GM21786 (cell line): ENCODE measurements around the gene CERK.

Experiments
- ATAC-seq: cut with Tn5 transposase; IDR thresholded peaks from one replicate; pipeline ENCODE4 v1.9.1; 2021; ENCODE audit not compliant: unreplicated experiment

Gene CERK

DNA sequence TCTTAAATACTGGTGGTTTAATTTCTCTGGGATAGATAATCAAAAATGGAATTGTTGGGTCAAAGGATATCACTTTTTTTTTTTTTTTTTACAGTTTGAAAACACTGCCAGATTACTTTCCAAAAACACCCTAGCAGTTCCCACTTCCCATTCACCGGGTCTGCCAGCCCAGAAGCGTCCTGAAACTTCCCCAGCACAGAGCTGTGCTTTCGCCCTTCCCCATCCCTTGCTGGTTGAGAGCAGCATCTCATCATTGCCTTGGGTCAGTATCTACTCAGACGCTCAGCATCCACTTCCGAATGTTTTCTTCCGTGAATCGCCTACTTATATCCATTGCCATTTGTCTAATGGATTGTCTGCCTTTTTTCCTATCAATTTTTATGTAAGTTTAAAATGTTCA is 5.5 kb downstream of the CERK start:
- ATAC-seq = no peak

DNA sequence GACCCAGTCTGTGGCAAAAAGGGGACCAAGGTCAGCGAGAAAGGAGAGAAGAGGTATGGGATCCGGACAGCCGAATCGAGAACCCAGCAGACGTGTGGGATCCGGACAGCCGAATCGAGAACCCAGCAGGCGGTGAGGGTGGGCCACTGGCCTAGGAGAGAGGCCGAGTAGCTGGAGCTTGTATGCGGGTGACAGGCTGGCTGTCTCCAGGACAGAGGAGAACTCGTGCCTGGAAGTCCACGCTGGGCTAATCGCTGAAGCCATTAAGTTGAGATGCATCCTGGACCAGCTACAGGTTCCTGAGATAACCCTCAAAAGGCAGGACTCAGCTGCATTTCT is 6.0 kb downstream of the CERK start:
- no peak for ATAC-seq

DNA sequence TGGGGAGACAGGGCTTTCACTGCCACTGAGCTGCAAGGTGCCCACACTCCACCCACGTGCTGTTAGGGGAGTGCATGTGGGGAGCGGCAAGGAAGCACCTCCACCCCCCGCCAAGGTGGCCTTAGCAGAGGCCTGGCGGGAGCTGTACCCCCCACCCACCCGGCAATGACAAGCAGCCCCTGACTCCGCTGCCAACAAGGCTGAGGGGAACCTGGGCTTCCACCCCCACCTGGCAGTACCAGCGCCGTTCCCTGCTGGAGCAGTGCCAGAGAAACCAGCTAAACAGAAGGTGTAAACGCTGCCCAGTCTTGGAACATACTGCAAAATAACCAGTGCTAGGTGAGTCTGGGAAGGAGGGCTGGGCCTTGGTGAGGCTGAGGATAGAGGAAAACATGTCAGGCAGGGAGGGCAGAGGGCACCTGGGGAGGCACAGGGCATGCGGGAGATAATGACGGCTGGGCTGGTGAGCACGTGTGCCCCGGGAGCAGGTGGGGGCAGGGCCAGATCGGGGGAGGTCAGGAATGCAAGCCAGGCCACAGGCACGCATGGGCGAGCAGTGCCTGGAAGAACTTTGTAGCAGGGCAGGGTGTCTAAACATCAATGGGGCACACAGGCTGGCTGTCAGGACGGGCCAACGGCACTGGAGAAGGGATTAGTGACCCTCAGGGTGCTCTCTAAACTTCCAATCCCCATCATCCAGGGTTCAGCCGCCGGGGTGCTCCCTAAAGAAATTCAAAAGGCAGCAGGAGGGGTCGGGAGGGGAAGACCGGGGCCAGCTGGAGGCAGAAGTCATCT is 6.6 kb downstream of the CERK start:
- no peak for ATAC-seq

DNA sequence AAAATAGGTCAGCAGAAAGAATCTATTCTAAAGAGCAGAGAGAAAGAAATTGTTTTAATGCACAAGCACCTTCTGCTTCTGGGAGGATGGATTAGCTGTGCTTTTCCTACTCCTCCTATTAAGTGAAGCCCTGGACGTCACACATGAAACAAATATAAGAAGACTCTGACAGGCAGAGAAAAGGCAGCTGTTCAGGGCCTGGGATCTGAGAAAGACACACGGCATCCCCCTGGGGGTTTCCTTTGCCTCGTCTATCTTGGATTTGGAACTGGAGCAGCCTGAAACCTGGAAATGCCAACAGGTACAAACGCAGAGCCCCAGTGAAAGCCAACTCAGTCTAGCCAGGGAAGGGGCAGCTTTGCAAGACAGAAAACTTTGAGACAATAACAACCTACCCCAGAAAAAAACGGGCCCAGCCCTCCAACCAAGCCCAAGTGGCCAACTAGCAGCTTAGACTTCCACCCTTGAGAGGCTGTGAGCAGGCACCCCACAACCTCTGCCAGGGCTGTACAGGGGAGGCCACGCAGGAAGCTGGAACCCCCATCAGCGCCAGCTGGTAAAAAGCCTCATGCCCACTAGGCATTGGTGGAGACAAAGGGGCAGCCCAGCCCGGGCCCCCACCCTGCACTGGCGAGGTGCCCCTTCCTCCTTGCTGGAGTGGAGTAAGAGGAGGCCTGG is 7.3 kb downstream of the CERK start:
- no peak for ATAC-seq

DNA sequence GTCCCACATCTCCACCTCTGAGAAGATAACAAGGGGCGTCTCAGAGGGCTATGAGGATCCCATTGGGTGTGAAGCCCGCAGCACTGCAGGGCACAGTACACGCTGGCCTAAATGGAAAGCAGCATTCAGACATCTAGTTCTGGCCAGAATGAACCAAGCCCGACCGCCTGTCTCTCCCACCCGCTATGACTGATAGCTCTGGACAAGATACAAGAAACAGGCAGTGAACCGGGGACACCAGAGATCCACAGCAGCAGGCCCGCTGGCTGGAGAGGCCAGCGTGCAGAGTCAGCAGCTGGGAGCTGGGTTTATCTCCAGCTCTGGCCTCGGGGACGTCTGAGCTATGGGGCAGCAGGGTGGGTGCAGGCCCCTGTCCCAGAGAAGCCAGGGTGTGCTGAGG is 9.6 kb downstream of the CERK start:
- no peak for ATAC-seq

DNA sequence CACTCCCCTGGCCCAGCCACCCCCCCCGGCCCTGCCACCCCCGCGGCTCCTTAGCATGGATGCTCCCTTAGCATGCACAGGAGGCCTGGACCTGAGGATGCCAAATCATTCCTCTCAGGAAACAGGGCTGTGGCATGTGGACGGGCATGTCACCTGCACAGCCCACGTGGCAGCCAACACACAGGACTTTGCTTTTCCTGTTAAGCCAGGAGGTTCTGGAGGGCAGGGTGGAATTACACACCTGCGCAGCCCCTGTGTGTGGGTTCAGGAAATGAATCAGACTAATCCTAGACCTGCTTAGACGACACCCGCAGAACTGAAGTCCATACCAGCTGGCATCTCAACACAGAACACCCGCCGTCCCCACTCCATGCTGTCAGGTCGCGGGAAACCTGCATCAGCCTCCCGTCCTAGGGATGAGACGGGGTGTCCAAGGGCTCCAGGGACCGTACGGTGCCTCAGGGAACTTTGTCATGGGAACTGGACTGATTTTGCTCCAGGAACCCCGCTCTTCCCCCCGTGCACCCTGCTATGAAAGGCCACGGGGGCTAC is 10.2 kb downstream of the CERK start:
- ATAC-seq = no peak

DNA sequence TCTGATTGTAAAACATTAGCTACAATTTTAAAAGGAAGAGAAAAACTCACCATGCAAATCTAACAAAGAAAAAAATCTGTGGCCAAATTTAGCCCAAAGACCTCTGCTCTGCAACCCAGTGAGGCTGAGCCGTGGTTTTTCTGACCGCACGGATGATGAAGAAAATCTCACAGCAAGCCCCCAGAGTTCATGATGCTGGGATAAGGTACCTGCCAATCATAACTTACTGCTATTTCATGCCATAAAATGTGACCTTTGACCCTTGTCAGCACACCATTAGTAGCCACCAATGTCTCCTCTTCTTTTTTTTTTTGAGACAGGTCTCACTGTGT is 11.1 kb downstream of the CERK start:
- no peak for ATAC-seq

DNA sequence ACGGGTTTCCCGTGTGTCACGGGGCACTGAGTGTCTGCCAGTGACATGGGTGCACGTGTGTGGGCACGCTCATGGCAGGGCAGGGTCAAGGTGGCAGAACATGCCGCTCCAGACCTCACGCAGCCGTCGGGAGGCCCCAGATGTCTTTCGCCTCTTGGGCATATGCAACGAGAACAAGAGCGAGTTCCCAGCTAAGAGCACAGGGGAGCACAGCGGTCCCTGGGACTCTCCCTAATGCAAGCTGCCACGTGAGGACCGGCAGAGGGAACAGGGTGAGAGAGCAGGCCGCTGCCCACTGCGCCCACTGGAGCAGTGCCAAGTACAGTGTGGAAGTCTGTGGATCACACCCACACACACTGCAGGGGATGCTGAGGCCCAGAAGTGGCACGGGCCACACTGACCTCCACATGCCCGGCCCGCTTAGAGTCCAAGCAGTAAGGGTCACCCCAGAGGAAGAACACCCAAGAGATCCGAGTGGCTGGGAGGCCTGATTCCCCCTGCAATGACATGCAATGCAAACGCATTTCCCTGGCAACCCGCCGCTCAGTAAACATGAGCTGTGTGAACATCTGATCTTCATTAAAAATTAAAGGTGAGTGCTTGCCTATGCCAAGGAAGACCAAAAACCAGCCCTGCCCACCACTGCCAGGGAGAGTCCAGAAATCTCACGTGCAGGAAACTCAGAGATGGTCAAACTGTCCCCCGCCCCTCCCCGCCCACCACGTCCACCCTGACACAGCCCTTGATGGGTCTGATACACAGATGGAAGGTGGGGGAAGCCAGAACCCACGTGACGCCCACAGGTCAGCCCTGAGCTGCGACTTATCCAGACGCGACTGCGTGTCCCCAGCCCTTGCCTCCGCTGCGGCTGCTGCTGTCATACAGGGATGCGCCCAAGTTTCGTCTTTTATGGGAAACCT is 11.7 kb downstream of the CERK start:
- no peak for ATAC-seq

DNA sequence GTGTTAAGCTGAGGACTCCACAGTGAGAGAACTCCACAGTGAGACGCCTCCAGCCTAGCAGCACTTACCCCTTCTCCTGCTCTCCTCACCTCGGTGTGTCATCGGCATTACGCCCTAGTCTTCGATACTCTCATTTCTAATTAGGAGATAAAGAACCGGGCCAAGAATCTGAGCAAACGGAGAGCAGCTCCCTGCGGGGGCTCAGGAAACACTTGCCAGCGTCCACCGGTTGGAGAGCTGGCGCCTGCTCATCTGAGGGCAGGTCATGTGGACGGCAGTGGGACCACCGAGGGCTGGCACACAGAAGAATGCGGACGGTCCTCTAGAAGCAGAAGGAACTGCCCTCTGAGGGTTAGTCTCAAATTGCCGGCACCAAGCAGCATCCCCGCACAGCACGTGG is 13.0 kb downstream of the CERK start:
- ATAC-seq = no peak

DNA sequence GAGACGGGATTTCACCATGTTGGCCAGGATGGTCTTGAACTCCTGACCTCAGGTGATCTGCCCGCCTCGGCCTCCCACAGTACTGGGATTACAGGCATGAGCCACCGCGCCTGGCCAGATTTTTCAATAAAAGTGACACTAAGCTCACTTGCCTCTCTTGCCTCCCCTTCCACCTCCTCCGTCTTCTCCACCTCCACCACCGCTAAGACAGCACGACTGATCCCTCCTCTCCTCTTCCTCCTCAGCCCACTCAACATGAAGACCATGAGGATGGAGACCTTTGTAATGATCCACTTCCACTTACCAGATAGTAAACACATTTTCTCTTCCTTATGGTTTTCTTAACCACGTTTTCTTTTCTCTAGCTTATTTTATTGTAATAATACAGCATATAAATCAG is 14.2 kb downstream of the CERK start:
- ATAC-seq = no peak

DNA sequence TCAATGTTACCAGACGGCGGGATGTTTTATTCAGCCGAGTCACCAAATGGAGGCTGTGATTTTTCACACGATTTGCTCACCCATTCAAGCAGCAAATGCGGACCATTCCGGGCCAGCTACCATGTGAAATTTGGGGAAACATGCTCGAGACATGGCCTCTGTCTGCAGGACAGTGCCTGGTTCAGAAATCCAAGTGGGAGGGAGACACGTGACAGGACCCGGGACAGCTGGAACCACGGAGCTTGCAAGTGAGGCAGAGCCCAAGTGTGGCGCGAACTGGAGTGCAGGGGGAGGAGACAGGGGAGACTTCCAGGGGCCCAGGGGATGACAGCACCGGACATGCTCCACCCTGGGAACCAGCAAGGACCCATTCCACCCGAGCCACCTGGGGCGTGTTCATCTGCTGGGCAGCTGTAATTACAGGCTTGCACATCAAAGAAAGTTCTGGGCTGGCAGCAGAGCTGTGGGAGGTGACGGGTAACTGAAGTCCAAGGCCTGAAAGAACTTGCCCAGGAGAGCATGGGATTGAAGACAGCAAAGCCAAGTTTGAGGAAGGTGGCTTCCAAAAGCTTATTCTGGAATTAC is 16.5 kb downstream of the CERK start:
- no peak for ATAC-seq

DNA sequence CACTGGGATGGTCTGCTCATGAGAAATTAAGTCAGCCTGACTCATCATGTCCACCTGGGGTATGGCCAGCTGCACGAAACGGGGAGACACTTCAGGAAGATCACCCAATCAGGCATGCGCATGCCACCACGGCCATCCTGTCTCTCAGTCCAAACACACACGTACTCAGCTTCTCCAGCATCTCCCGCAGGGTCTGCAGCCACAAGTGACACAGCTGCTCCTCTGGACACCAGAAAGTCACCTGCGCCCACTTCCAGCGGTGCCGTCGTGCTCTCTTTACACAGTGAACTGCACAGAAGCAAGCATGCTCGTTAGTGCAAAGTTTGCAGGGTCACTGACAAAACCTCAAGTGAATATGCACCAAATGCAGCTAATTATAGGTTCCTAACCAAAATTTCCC is 18.1 kb downstream of the CERK start:
- no peak for ATAC-seq

DNA sequence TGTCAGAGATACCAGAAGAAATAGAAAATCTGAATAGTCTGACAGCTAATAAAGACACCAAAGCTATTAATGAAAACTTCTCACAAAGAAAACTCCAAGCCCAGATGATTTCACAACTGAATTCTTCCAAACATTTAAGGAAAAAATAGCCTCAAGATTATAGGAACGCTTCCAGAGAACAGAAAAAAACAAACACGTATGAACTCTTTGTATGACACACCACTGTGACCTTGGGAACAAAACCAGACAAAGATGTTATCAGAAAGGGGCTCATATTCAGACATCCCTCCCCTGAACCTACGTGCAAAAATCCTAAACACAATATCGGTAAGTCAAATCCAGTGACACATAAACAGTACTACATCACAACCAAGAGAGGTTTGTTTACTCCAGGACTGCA is 23.5 kb downstream of the CERK start:
- ATAC-seq = no peak

DNA sequence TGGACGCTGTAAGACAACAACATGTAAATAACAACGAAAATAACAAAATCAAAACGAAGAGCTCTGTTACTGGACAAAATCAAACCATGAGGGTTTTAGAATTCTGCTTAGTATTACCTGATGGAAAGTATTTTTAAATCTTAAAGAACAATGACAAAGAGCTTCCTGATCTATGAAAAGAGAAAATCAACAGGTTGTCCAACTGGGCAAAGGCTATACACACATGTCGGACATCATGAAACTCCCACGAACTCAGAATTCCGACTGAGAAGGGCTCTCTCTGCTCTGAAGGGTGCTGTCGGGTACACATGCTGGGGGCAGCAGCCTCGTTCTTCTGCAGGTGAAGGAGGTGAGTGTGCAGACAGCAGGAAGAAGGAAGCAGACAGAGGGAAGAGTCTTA is 25.8 kb downstream of the CERK start:
- no peak for ATAC-seq

DNA sequence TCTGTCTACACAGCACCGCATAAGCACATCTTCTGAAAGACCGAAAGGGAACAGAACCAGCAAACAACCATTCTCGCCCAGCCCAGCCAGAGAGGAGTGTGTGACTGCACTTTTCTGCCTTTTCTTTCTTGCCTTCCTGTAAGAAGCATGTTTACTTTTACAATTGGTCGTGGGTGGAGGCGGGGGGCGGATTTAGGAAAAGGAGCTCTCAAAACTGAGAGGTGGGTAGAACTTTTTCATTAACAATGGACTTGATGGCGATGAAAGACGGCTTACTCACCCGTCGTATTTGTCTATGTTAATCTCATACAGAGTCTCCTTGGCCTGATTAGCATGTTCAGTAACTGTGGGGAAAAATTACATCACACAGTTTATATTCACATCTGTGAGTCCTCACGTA is 27.2 kb downstream of the CERK start:
- ATAC-seq = no peak

DNA sequence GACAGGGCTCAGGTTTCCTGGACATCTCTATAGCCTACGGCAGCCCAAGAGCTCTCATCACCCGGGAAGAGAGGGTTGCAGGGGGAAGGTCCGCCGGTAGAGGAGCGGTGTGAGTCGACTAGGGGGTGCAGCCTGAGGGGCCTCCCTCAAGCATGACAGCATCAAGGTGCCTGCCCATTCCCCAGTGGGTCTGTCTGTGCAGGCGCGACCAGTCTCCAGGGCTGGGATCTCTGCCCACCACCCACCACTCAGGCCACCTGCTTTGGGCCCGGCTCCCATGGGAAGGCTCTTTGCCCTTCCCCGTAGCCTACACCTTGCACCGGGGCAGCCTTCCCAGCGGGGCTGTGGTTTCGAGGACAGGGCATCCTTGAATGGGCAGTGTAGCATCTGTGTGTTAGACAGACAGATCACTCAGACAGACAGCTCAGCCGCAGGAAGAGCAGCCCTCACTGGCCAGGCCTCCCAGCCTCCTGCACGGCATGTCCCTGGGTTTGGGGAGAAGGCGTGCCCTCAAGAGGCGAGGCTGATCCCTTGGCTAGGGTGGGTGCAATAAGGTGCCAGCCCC is 29.2 kb downstream of the CERK start:
- ATAC-seq = no peak

DNA sequence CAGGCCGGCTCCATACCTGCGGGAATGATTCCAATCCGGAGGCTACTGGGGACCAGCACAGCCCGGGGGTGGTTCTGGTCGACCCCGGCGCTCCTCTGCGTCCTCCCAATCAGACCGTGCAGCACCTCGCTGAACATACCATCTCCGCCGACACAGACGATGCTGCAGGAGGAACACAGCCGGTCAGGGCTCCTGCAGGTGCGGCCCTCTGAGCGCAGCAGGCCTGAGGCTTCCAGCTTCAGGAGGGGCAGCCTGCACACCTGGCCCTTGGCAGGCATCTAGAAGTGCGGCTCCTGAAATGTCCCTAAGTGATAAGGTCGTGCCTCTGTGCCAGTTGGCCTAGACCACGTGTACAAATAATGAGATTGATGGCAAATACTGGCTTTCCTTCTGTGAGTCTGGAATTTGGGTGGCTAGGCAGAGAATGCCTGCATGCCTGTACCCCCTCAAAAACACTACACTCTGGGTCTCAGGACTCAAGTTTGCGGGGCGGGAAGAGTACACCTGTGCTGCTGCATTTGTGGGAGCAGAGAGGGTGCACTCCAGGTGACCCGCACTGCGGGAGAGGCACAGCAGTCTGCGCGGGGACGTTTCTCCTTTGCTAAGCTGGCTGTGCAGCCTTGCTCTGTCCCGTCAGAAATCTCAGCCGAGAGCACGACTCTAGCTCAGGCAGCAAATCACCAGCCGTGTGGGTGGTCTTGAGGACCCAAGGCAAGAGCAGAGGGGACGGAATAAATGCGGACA is 30.1 kb downstream of the CERK start:
- no peak for ATAC-seq

DNA sequence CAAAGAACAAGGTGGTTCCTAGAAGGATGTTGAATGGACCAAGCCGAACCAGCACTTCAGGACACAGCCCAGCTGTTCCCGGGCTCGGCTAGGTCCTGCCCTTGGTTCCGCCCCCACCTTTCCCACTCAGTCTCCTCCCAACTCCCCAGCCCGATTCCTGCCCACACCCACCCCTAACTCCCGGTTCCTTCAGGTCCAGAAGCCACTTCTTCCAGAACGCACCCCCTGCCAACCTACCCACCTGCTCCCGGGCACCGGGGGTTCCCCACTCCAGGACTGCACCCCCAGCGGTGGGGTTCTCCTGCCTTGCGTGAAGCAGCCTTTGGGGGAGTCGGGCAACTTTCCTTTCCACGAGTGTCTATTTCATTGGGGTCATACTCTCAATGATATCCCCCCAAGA is 30.7 kb downstream of the CERK start:
- no peak for ATAC-seq

DNA sequence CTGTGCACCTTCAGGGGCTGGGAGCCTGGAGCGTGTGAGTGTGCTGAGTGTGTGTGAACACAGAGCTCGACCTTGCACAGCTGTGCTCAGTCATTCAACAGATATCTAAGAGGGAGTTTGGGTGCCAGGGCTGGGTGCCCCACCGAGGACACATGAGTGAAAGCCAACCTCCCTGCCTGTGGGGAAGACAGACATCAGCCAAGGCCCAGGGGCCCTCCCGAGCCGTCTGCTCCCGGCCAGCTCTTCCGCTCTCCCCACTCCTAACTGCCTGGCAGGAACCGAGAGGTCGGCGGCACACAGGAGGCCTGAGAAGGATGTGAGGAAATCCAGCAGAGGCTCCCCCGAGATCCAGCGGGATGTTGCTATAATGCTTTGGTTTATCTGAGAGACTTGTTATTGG is 32.0 kb downstream of the CERK start:
- no peak for ATAC-seq

DNA sequence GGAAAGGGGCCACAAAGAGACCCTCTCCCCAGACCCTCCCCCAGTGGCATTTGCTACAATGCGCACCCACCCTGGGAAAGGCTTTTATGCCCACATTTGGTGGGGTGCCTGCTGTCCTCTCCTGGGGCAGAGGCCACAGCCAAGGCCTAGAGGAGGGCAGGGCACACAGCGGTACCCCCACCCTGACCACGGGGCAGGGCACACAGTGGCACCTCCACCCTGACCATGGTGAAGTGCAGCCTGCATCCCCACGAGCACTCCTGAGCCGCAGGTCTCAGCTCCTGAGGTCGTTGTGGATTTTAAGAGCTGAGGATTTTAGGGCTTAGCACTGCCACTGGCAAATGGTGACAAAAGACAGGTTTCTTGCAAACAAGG is 34.1 kb downstream of the CERK start:
- ATAC-seq = no peak
